Effector memory CD8-positive, alpha-beta T cell (primary cell): ENCODE measurements around the gene ZC3H12C.
"Not testable (repeated sequence)": the region's sequence is repeated elsewhere in the genome, so short reads cannot be mapped to it uniquely, and the experiment has no call there.

ENCODE experiments used
- ATAC-seq: fragments of 150-1000 bp; cut with Tn5 transposase; replicated peaks from 2 replicates; pipeline ENCODE4 v1.10.0; 2021; ENCODE audit warnings: mild to moderate bottlenecking, moderate library complexity
- DNase-seq, 3 experiments: peaks; one replicate each; pipeline ENCODE4 v3.0.0; 2021
- H3K27ac Mint-ChIP-seq, 2 donors: one replicate each; pipeline ENCODE4 v1.8.0; 2022; ENCODE audit warnings: mild to moderate bottlenecking in 2 of 2, mixed read lengths in 2 of 2, moderate library complexity in 2 of 2
- H3K27me3 Mint-ChIP-seq, 2 donors: one replicate each; pipeline ENCODE4 v1.8.0; 2022; ENCODE audit warnings: mixed read lengths in 2 of 2
- H3K36me3 Mint-ChIP-seq: one replicate; pipeline ENCODE4 v1.8.0; 2022; ENCODE audit warnings: mild to moderate bottlenecking, moderate library complexity, mixed read lengths; ENCODE audit not compliant: insufficient read depth
- H3K4me1 Mint-ChIP-seq, 2 donors: one replicate each; pipeline ENCODE4 v1.8.0; 2022; ENCODE audit warnings: low read depth in 2 of 2, mixed read lengths in 2 of 2
- H3K4me3 Mint-ChIP-seq, 2 donors: one replicate each; pipeline ENCODE4 v1.8.0; 2022; ENCODE audit warnings: mild to moderate bottlenecking in 2 of 2, mixed read lengths in 2 of 2, moderate library complexity in 2 of 2
- H3K9me3 Mint-ChIP-seq, 2 donors: one replicate each; pipeline ENCODE4 v1.8.0; 2022; ENCODE audit warnings: mixed read lengths in 2 of 2

Gene ZC3H12C

DNA sequence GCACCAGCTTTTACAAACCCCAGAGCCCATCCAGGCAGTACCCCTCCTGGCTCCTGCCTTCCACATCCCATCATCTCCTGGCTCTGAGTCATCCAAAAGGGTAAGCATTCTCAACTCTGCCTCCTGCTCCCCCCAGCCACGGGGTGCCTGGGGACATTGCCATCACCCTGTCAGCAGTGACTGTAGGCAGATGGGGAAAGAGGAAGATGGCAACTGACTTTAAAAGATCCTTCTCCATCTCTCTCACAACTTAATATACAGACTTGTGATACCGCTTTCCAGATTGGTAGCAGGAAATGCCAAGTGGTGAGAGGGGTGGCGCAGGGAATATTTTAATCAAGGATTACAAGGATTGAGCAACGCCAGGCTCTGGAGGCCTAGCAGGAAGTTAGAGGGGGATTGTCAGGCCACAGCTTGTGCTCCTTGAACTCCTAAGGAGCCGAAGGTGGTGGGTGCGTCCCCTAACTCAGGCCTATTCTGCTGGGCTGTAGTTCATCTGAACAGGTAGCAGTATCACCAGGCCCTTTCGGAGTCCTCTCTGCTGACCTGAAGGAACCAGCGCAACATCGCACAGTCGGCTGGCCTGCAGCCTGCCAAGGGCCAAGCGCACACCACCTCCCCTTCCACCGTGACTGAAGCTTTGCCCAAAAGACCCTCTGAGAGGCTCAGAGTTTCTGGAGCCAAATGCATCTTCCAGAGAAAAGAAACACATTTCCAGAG lies 83.3 kb downstream of the ZC3H12C start:
- ATAC-seq (no peak), DNase-seq (no peak)
- peaks cover 12 to 14% of the 10 kb centered on the region in 2 donors for H3K27me3 Mint-ChIP-seq
- H3K36me3 Mint-ChIP-seq = no peaks in the 10 kb centered on the region
- H3K27ac Mint-ChIP-seq = no peak overlapping the region
- peaks cover 4 to 6% of the 10 kb centered on the region in 2 donors for H3K4me1 Mint-ChIP-seq
- H3K9me3 Mint-ChIP-seq = no peaks in the 10 kb centered on the region
- H3K4me3 Mint-ChIP-seq = no peak overlapping the region

DNA sequence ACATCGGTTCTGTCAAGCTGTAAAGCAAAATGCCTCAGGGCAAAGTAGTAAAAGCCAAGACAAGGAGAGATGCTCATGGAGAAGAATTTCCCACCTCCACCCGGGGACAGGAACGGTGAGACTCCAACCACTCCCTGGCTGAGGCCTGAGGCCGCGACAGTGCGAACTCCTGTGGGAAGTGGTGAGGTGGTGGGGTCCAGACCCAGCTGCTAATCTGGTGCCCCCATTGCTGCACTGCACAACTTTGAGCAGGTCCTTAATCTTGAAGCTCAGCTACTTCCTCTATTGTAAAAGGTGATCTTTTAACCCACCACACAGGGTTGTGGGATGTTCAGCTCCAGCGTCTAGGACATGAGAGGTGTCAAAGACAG lies 83.9 kb downstream of the ZC3H12C start:
- Mint-ChIP-seq H3K4me1 (peaks cover 4 to 6% of the 10 kb centered on the region in 2 donors), H3K27ac (no peak overlapping the region), H3K4me3 (no peak overlapping the region), H3K27me3 (peaks cover 10 to 12% of the 10 kb centered on the region in 2 donors), H3K36me3 (no peaks in the 10 kb centered on the region), H3K9me3 (no peaks in the 10 kb centered on the region)
- no peak for ATAC-seq
- no peak for DNase-seq

DNA sequence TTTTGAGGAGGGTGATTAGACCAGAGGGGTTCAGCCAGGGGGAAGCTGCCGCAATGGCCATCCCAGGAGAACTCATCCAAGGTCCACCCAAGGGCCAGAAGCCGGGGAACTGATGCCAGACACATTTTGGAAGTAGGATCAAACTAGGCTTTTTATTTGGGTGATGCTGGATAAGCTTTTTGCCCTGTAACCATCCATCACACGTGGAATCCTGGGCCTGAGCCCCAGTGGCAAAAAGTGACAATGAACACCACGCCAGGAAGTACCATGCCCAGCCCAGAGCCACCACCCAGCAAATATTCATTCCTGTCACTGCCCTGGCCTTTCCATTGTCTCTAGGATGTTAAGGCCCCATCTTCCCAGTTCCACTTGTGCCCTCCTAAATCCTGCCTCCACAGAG lies 85.9 kb downstream of the ZC3H12C start:
- peaks cover 3% of the 10 kb centered on the region in 2 donors for H3K4me1 Mint-ChIP-seq

DNA sequence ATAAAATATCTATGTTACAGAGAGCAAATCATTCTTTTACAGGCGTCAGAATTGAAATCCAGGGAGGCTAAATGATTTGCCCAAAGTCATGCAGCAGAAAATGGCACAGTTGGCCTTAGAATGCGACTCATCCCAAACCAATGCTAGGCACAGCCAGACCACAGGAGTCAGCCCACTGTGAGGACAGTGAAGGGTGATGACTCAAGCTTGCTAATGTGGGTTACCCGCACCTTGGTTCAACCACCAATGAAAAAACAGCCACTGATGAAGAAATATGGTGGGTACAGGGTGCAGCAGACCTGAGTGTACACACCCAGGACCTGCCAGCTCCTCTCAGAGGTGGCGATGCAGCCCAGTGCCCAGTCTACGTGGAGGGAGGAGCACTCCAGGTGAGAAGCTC lies 89.7 kb downstream of the ZC3H12C start:
- DNase-seq (no peak), ATAC-seq (no peak)
- Mint-ChIP-seq H3K4me1 (no peaks in the 10 kb centered on the region), H3K27ac (no peak overlapping the region), H3K4me3 (no peak overlapping the region), H3K36me3 (no peaks in the 10 kb centered on the region), H3K27me3 (peaks cover 0 to 21% of the 10 kb centered on the region in 2 donors), H3K9me3 (no peaks in the 10 kb centered on the region)

More for the DNA sequence above, 85.9 kb downstream of the ZC3H12C start:
- H3K4me3 Mint-ChIP-seq = no peak overlapping the region
- ATAC-seq (no peak), DNase-seq (no peak)
- H3K27ac Mint-ChIP-seq = no peak overlapping the region
- no peaks in the 10 kb centered on the region for H3K9me3 Mint-ChIP-seq
- H3K27me3 Mint-ChIP-seq = peaks cover 0 to 12% of the 10 kb centered on the region in 2 donors
- no peaks in the 10 kb centered on the region for H3K36me3 Mint-ChIP-seq

DNA sequence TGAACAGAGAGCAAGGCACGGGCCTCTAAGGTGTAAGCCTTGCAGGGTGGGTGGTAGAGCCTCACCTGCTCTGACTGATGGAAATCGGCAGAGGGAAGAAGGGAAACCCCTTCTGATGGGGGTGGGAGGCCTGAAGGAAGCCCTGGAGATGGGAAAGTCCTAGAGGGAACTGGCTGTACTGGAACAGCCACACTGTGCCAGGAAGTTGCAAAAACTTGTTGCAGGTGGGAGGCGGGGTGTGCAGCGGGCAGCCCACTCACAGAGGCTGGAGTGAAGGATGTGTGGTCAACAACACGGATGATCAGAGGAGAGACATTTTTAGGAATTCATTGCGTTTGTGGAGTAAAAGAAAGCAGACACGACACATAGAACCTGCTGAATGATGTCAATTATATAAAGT lies 91.3 kb downstream of the ZC3H12C start:
- ATAC-seq (no peak), DNase-seq (no peak)
- H3K9me3 Mint-ChIP-seq = no peaks in the 10 kb centered on the region
- no peaks in the 10 kb centered on the region for H3K36me3 Mint-ChIP-seq
- no peak overlapping the region for H3K4me3 Mint-ChIP-seq
- H3K4me1 Mint-ChIP-seq = no peaks in the 10 kb centered on the region
- peaks cover 0 to 21% of the 10 kb centered on the region in 2 donors for H3K27me3 Mint-ChIP-seq
- no peak overlapping the region for H3K27ac Mint-ChIP-seq

DNA sequence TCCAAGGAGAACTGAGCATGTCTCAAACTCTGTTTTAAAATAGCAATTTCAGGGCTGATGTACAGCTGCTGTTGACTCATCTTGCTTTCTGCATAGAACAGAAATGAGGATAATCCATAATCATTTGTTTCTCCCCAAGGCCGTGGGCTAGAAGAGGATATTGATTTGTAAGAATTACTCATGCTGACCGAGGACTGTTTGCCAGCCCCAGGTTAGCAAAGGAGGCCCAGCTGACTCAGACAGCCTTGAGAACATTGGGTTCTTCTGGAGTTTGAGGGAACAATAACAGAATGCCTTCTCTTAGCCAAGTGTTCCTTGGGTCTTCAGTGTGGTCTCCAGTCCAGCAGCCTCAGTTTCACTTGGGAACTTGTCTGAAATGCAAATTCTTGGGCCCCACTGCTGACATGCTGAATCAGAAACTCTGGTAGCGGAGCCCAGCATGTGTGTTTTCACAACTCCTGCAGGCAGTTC lies 92.0 kb downstream of the ZC3H12C start:
- no peaks in the 10 kb centered on the region for H3K9me3 Mint-ChIP-seq
- no peaks in the 10 kb centered on the region for H3K4me1 Mint-ChIP-seq
- no peak overlapping the region for H3K27ac Mint-ChIP-seq
- no peaks in the 10 kb centered on the region for H3K36me3 Mint-ChIP-seq
- DNase-seq = no peak
- peaks cover 0 to 21% of the 10 kb centered on the region in 2 donors for H3K27me3 Mint-ChIP-seq
- no peak for ATAC-seq
- H3K4me3 Mint-ChIP-seq = no peak overlapping the region

DNA sequence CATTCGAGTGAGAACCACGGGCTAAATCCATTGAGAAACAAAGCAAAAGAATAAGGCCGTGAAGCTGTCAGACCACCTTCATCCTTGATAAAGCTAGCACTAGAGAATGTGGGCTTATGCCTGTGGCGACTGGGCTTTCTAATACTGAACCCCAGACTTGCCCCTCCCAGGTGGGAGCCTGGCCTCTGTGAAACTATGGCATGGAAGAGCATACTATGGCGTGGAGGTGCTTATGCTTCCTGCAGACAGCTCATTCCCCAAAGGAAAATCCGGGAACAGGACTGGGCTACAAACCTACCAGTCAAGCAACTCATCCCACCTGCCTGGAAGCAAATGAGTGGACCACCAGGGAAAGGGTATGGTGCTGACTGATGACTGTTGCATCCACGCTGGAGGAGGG lies 92.4 kb downstream of the ZC3H12C start:
- Mint-ChIP-seq H3K27ac (no peak overlapping the region), H3K4me3 (no peak overlapping the region), H3K4me1 (no peaks in the 10 kb centered on the region), H3K27me3 (peaks cover 0 to 21% of the 10 kb centered on the region in 2 donors), H3K9me3 (no peaks in the 10 kb centered on the region), H3K36me3 (no peaks in the 10 kb centered on the region)
- no peak for ATAC-seq
- no peak for DNase-seq

DNA sequence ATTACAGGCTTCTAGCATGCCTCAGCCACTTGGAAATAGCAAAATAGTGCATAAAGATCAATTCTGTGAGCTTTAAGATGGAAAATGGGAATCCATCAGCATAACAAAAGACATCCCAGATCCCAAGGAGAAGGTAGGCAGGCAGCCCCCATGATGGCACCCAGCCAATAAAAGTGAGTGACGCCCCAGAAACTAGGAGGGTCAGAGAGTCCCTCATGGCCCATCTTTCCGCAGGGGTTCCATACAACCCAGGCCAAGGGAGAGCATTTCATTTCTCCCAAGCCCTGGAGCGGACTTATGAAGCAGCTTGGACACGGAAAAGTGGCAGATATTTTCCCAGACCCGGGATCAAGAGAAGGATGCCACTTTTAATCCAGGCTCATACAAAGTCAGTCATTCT lies 93.3 kb downstream of the ZC3H12C start:
- Mint-ChIP-seq H3K27me3 (peaks cover 0 to 21% of the 10 kb centered on the region in 2 donors), H3K9me3 (no peaks in the 10 kb centered on the region), H3K27ac (no peak overlapping the region), H3K4me3 (no peak overlapping the region), H3K4me1 (no peaks in the 10 kb centered on the region), H3K36me3 (no peaks in the 10 kb centered on the region)
- ATAC-seq (no peak), DNase-seq (no peak)

DNA sequence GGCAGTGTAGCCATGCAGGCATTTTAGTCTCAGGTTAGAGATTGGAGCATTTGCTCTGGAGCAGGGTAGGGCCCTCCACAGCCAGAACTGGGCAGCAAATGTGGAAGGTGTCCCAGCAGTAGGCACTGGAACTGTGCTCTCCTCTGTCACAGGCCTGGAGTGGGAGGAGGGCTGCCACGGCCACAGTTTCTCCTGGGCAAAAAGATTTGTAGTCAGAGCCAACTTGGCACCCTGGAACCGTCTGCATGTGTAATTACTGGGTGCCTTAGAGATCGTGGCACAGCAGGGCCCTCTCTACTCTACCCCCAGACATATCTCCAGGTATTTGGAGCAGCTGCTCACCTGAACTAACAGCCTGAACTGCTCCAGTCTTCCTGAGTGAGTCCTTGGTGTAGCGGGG lies 93.7 kb downstream of the ZC3H12C start:
- H3K36me3 Mint-ChIP-seq = no peaks in the 10 kb centered on the region
- ATAC-seq = no peak
- H3K4me3 Mint-ChIP-seq = no peak overlapping the region
- H3K4me1 Mint-ChIP-seq = peaks cover 0 to under 1% of the 10 kb centered on the region in 2 donors
- H3K27me3 Mint-ChIP-seq = peaks cover 0 to 21% of the 10 kb centered on the region in 2 donors
- H3K9me3 Mint-ChIP-seq = no peaks in the 10 kb centered on the region
- DNase-seq = no peak
- no peak overlapping the region for H3K27ac Mint-ChIP-seq

DNA sequence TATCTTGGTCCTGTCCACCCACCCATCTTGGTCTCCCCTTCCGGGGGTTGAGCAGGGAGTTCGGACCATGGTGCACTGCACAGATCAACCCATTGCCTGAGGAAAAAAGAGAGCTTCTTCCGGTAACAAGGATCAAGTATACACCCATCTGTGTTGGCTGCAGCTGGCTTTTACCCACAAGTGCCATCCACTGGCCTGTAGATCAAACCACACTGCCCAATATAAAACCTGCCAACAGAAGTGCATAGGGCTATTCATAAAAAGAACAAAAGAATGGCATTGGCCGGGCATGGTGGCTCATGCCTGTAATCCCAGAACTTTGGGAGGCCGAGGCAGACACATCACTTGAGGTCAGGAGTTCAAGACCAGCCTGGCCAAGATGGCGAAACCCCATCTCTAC lies 94.5 kb downstream of the ZC3H12C start:
- DNase-seq = no peak
- Mint-ChIP-seq H3K27me3 (peaks cover 0 to 21% of the 10 kb centered on the region in 2 donors), H3K36me3 (no peaks in the 10 kb centered on the region), H3K27ac (no peak overlapping the region), H3K4me3 (no peak overlapping the region), H3K9me3 (no peaks in the 10 kb centered on the region), H3K4me1 (peaks cover 9 to 10% of the 10 kb centered on the region in 2 donors)
- ATAC-seq = no peak

DNA sequence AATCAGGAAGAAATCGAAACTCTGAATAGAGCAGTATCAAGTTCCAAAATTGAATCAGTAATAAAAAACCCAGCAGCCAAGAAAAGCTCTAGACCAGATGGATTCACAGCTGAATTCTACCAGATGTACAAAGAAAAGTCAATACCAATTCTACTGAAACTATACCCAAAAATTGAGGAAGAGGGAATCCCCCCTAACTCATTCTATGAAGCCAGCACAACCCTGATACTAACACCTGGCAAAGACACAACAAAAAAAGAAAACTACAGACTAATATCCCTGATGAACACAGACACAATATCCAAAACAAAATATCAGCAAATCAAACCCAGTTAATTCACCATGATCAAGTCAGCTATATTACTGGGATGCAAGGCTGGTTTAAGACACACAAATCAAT lies 97.7 kb downstream of the ZC3H12C start:
- peaks cover 0 to 2% of the 10 kb centered on the region in 2 donors for H3K9me3 Mint-ChIP-seq
- no peaks in the 10 kb centered on the region for H3K27me3 Mint-ChIP-seq
- no peaks in the 10 kb centered on the region for H3K36me3 Mint-ChIP-seq

DNA sequence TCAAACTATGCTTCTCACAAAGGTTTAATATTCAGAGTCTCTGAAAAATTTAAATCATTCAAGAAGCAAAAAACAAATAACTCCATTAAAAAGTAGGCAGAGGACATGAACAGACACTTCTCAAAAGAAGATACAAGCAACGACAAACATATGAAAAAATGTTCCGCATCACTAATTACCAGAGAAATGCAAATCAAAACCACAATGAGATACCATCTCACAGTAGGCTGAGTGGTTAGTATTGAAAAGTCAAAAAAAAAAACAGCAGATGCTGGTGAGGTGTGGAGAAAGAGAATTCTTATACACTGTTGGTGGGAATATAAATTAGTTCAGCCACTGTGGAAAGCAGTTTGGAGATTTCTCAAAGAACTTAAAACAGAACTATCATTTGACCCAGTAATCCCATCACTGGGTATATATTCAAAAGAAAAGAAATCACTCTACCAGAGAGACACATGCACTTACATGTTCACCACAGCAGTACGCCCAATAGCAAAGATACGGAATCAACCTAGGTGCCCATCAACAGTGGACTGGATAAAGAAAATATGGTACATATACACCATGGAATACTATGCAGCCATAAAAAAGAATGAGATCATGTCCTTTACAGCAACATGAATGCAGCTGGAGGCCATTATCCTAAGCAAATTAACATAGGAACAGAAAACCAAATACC lies 99.6 kb downstream of the ZC3H12C start:
- Mint-ChIP-seq H3K4me3 (peak overlapping the region; percentile 9 to 11), H3K4me1 (peaks cover 13 to 15% of the 10 kb centered on the region in 2 donors)
- H3K36me3 Mint-ChIP-seq, H3K27ac Mint-ChIP-seq, DNase-seq, H3K9me3 Mint-ChIP-seq, H3K27me3 Mint-ChIP-seq: not testable (repeated sequence)
- peak; percentile 60 for ATAC-seq

More for the DNA sequence above, 97.7 kb downstream of the ZC3H12C start:
- no peak for ATAC-seq
- no peak overlapping the region for H3K27ac Mint-ChIP-seq
- H3K4me3 Mint-ChIP-seq = no peak overlapping the region
- H3K4me1 Mint-ChIP-seq = peaks cover 13 to 15% of the 10 kb centered on the region in 2 donors
- DNase-seq = no peak

DNA sequence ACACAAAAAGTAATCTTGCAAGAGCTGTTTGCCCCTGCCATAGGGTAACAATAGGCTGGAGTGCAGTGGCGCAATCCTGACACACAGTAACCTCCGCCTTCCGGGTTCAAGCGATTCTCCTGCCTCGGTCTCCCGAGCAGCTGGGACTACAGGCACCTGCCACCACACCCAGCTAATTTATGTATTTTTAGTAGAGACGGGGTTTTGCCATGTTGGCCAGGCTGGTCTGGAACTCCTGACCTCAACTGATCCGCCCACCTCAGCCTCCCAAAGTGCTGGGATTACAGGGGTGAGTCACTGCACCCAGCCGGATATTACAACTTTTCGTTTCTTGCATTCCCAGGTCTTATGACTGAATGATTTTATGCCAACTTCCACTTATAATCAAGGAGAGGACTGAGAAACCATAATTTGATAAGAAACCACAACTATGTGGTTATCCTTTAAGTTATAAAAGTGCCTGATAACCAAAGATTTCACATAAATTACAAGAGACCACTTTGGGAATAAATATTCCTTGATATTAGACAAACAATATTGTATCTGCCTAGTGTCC lies 101.1 kb downstream of the ZC3H12C start:
- H3K9me3 Mint-ChIP-seq, H3K27ac Mint-ChIP-seq, H3K36me3 Mint-ChIP-seq, DNase-seq, H3K4me3 Mint-ChIP-seq, ATAC-seq, H3K27me3 Mint-ChIP-seq: not testable (repeated sequence)
- H3K4me1 Mint-ChIP-seq = peaks cover 13 to 15% of the 10 kb centered on the region in 2 donors
